Smooth muscle cell of the brain vasculature (primary cell): Measurements from ENCODE around the gene TGM1.
"Not testable (repeated sequence)": the region's sequence is repeated elsewhere in the genome, so short reads cannot be mapped to it uniquely, and the experiment has no call there.

Experiments used
- DNase-seq: peaks from one replicate; pipeline ENCODE4 v3.0.0-alpha.2; 2012; ENCODE audit warnings: low read depth, low spot score

TGM1 gene

DNA sequence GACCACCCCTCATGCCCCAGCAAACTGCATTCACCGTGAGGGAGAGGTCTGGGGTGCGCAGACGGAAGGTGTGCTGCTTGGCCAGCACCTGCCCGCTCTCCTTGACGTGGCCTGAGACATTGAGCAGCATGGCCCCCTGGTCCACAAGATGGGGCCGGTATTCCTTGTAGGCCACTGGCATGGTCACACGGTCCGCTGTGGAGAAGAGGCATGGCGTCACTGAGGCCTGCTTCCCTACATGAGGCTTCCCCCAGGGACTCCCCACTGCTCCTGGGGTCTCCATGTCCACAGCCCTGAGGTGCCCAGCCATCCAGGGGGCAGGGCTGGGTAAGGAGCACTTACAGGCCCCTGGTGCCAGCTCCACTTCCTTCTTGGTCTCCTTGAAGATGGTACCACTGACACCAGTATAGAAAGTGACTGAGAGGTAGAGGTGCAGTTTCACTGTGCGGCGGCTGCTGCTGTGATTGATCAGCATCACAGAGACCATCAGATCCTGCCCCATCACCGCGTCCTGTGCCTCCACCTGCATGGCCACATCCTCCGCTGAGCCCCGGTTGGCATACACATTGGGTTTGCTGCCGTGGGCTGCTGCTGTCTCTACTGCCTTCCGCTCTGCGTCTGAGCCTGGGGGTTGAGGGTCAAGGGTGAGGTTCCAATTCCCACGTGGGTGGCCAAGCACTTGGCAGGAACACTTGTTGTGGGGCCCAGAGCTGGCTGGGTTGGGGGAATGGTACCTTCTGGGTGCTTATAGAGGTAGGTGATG is 8.2 kb downstream of the TGM1 start:
- no peak for DNase-seq

DNA sequence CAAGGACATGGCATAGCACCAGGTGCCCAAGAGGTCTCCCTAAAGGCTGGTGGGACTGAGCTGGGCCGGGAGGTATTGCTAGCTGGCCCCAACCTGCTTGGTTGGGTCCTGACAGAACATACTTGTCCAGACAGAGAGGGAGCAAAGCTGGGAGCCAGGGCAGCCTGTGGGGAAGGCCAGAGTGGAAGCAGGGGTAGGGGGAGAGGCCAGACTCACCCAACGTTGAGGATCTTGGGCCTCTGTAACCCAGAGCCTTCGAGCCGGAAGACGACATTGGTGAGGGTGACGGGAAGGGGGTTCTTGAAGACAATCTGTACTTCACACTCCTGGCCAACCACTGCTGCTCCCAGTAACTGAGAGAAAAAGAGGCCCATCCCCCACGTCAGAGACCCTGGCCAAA is 9.0 kb downstream of the TGM1 start:
- DNase-seq, result no peak

DNA sequence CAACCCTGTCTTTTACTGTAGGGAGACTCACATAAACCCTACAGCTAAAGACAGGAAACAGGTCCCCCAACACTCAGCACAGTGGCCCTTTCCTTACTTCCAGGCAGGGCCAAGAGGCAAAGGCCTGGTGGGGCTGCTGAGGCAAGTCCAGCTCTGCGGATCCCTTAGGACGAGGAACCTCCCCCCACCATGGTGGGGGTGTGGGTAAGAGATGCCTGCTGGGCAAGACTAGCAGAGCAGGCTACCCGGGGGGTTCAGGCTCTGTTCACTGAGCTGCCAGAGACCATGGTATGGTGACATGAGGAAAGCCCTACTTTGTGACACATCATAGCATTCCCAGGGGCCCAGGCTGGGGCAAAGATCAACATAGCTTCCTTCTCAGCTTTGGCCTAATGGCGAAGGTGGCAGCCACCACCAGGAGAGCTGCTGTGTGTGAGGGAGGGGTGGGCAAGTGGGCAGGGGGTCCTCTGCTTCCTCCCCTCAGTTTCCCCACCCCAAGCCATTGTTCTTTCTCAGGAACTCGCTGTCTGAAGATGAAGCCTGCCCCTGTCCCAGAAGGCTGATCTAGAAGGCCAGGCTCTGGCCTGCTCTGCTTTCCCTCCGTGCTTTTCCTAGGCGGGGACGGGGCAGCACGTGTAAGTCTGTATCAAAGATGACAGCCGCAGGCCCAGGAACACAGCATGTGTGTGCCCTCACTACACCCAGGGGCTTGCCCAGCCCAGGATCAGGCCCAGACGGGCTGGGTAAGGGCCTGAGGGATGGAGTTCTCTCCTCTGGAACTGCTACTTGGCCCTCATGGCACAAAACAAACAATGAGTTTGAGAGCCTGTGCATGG is 10.5 kb downstream of the TGM1 start:
- DNase-seq, result no peak

DNA sequence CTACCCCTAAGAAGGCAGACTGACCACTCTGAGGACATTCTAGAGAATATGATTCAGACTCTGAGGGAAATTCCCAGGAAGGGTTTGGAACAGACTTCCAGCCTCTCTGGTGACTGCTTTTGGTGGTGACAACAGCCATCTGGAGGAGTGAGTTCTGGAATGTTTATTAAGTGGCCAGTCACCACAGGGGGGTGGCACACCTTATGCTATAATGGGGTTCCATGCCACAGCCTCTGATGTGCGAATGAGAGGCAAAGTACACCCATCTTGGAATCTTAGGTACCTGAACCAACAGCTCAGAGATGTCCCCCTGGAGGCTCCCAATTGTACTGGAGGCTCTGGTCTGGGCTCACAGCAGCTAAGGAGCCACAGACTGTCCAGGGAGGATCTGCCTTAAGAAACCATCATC is 11.1 kb downstream of the TGM1 start:
- no peak for DNase-seq

DNA sequence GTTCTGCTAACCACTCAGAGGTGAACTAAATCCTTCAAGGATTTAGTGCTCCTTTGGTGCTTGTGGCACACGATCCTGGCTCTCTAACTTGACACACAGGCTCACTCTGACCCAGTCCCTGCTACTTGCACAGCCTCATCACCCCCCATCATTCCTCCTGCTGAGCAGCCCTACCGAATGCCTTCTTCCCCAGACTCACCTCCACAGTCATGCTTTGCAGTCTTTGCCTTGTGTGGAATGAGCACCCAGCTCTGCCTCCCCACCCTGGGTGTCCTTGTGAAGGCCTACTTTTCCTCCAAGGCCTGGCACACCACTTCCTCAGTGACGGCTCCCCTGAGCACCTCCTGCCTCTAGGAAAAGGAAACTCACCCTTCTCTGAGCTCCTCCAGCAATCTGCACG is 12.6 kb downstream of the TGM1 start:
- no peak for DNase-seq

DNA sequence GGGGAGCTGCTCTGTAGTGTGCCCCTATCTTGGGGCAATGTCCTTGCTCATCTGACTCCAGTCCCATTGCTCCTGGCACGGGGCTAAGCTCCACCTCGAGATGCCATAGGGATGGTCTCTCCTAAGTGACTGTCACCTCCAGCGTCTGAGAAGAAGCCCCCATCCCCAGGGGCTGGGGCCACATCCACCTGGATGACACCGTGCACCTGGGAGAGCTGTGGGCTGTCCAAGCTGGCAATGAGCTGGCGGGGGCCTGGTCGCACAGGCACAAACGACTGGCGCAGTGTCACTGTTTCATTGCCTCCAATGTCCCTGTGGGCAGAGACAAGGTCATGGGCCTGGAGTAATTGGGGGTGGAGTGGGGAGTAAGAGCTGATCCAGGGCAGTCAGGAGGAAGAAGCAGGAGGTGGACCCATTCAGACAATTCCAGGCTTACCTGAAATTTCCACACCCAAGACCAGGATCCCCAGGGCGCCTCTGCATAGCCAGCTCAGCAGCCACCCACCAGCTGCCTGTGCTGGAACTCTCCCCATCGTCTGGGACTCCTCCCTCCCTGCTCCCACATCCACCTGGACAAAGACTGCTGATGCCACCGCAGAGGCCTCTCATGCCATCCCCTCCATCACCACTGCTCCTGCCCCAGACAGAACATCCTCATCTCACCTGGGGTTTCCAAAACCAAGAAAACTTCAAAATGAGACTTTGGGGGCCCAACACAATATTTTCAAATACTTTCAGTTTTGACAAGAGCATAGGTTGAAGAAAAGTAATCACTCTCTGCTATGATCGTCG is 13.6 kb downstream of the TGM1 start:
- DNase-seq, result no peak

DNA sequence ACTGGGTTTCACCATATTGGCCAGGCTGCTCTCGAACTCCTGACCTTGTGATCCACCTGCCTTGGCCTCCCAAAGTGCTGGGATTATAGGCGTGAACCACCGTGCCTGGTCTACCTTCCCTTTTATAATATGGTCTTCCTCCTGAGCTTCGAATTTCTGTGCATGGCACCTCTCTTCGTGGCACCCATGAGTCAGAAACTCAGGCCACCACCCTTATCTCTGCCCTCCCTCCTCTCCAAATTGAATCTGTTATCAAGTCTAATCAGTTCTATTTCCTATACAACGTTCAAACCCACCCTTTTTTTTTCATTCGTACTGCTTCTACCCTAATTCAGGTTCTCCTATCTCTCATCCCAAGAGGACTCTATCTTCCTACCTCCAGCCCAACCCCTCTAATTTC is 15.6 kb downstream of the TGM1 start:
- DNase-seq, result no peak

DNA sequence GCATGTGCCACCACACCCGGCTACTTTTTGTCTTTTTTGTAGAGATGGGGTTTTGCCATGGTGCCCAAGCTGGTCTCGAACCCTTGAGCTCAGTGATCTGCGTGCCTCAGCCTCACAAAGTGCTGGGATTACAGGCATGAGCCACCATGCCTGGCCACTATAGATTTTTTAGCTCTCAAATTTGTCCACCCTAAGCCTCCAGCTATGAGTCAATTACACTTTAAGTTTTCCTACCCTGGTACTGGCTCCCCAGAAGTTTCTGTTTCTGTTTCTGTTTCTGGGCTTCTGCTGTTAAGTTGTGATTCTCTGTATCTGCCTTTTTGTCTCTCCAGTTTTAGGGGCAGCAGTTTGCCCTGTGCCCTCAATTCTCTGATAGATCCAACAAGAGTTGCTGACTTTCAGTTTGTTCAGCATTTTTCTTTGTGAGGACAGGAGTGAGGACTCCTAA is 16.2 kb downstream of the TGM1 start:
- DNase-seq, result no peak

DNA sequence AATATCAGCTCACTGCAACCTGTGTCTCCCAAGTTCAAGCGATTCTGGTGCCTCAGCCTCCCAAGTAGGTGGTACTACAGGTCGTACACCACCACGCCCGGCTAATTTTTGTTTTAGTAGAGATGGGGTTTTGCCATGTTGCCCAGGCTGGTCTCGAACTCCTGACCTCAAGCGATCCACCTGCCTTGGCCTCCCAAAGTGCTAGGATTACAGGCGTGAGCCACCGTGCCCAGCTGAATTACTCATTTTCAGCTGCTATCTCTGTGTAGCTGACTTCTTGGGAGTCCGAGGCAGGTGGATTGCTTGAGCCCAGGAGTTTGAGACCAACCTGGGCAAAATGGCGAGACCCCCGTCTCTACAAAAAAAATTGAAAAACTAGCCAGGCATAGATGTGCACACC is 17.6 kb downstream of the TGM1 start:
- DNase-seq, result not testable (repeated sequence)

DNA sequence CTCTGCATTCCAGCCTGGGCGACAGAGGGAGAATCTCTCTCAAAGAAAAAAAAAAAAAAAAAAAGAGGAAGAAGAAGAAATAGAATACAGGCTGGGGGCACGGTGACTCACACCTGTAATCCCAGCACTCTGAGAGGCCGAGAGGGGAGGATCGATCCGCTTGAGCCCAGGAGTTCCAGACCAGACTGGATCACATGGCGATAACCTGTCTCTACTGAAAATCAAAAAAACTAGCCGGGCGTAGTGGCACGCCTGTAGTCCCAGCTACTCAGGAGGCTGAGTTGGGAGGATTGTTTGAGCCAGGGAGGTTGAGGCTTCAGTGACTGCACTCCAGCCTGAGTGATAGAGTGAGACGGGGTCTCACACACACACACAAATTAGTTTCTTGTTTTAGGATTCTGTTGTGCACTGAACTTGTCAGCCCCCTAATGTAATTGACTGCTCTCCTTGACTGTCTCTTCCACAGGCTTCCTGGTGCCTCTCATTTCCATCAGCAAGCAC is 19.6 kb downstream of the TGM1 start:
- no peak for DNase-seq

DNA sequence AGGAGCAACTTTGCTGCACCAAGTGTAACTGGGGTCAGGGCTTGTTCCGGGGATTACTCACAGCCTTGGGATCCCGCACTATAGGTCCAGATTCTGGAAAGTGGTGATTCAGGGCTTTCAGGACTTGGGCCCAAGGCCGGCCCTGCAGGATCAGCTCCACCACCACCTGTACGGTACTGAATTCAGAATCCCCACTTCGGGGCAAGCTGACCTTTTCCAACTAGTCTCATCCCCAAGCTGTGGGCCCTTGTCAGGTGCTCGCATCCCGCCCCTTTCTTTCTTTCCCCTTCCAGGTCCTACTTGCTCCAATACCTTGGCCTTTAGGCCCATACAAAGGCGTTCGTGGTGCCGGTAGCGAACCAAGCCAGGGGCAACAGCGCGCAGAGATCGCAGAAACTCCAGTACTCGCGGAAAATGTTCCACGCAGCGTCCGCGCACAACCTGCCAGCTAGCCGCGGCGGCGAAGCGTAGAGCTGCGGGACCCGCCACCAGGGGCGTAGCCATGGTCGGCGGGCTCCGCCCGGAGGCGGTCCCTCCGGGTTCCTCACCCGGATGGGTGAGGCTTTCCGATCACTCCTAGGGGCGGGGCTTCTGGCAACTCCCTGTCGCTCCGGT is 21.0 kb downstream of the TGM1 start:
- no peak for DNase-seq

DNA sequence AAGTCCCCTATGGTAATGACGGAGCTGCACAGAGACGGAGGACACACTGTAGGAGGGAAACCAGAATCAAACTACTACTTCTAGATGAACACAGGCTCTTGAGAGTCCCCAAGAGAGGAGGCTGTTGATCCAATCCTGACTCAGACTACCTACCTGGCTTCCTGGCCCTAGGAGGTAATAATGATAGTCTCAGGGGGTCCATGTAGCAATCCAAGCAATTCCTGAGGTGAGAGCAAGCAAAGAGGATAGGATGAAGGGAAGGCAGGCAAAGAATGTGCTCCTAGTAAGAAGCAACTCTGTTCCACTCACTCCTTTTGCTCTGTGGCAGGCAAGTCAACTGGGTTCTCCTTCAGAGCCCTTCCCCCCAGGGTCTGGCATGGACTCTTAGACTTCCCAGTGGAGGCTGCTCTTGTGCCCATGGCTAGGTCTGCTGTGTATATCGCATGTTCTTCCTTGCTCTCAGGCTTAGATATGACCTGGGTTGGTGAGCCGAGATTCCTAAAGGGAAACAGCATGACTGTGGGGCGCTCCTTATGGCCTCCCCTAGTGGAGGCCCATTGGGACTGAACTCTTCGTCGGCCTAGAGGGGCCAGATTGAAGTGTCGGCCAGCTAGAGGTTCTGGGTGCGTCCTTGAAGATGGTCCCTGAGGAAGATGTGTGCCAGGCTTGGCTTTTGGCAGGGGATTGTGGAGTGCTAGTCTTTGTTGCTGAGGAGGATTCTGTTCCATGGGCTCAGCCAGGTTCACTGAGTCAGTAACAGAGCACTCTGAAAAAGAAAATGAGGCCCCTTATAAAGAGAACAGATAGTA is 22.7 kb downstream of the TGM1 start:
- no peak for DNase-seq

DNA sequence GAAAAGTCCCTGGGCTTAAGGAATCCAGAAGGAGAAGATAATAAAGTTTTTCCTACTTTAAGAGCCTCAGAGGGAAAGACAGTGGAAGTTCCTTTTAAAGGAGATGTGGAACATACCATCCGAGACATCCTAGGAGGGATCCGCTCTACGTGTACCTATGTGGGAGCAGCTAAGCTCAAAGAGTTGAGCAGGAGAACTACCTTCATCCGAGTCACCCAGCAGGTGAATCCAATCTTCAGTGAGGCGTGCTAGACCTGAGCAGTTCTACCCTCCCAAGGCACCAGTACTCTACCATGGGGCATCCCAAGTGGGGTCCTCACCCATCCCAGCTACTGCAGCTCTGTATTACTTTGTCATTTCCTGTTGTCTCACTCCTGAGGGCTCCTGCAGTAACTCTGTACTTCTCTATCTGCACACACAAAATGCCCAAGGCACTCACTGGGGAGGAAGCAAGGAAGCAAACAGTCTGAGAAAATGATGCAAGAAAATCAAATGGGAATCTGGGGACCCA is 24.4 kb downstream of the TGM1 start:
- DNase-seq, result no peak

DNA sequence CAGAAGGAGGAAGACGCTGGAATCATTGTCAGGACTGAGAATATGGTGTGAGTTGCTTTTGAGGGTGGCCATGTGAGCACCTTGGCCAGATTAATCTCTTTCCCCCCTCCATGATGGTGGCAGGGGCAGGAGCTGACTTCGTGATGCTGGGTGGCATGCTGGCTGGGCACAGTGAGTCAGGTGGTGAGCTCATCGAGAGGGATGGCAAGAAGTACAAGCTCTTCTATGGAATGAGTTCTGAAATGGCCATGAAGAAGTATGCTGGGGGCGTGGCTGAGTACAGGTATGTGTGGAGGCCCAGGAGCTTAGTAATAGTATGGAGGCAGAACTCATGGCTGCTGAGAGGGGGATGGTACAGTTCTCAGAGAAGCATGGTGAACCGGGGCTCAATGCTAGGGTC is 24.9 kb downstream of the TGM1 start:
- no peak for DNase-seq

DNA sequence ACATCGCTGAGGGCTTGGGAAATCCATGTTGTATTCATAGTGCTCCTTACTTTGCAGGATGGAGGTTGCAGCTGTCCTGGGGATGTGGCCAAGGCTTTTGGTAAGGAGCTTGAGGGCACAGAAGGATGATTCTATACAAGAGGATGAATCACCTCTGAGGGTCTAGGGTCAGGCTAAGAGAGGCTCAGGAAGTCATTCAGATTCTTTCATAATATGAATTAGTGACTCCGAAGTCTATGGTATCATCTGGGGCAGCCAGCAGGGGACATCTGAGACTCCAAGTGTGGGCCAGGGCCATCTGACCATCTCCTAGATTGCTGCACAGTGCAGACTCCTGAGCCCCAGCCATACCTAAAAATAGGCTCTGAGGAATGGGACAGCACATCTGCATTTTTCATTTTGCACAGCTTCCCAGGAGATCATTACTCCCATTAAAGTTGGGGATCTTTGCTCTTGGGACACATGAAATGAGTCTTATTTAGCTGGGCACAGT is 25.5 kb downstream of the TGM1 start:
- no peak for DNase-seq

DNA sequence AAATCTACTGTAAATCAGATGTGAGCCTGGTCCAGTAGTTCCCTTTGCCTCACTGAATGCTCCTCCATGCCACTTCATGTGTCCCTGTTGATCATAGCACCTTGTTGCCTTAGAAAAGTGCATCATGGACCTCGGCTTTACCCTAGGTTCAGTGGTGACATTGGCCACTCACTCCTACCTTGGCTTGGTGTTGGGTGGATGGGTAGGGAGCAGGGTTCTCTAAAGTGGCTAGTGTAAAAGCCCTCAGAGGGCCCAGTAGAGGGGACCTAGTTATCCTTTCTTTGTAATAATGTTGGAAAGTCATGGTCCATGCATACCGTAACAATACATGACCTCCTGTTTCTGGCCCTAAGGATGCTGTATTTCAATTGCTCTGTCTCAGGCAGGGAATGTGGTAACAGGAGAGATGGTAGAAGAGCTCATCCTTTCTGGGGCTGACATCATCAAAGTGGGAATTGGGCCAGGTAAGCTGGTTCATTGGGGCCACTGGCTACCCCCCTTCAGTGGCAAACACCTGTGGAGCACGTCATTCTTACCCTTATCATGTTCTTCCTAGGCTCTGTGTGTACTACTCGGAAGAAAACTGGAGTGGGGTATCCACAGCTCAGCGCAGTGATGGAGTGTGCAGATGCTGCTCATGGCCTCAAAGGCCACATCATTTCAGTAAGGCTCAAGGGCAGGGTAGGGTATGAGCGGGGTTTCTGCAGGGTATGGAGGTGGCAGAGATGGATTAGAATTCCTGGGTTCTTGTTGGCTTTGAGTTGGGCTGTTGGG is 26.1 kb downstream of the TGM1 start:
- no peak for DNase-seq

DNA sequence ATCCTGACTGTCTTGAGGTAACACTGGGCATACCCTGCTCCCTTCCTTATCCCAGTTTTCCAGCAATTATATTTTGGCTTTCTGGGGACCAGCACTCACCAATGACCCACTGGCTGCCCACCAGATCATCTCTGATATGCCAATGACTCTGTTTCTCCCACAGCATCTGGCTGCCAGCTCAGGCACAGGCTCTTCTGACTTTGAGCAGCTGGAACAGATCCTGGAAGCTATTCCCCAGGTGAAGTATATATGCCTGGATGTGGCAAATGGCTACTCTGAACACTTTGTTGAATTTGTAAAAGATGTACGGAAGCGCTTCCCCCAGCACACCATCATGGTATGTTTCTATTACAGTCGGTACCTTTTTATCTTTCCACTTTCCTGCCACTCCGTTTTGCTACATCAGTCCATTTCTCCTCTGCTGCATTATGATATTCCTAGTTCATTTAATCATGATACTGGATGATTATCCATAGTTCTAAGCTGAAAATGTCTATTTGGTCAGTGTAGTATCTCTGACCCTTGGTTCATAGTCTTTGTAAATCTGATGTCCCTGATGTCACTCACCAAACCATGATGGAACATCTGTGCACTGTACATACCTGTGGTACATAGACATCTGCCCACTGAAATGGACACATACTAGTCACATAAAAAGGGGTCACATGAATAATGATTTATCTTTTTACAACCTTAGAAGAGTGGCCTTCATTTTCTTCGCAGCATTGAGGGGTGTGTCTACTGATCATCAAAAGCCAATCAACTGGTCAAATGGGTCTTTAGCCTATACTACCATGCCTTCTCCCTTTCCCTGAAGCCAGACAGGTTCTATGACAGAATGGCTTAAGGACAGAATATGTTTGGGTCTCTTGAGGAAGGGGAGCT is 26.9 kb downstream of the TGM1 start:
- no peak for DNase-seq
